ENCODE results near the gene MPHOSPH9.

MPHOSPH9 gene

GRCh38 chr12:123149501-123150274, 83.3 kb downstream of the MPHOSPH9 start:
- DNase-seq: peak; percentile 8

- DNase-seq: no peak
These were observed 83.9 kb downstream of the MPHOSPH9 start for GRCh38 chr12:123149088-123149487.

DNA sequence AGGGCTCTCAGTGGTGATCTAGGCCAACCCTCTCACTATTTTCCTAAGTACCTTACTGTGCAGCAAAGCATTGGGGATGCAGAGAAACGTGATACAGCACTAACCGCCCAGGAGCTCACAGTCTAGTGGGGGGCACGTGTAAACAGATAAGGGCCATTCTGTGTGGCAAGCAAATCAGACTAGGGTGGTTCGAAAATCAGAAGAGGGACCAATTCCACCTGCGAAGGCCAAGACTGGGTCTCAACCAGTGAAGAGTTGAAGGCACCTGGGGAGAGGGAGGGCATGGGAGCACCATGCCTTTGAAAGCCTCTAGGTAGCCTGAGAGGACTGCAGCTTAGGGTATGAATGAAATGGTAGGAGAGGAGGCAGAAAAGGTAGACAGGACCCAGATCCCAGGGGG, 84.3 kb downstream of the MPHOSPH9 start:
- DNase-seq: no peak

GRCh38 chr12:123148223-123148622, 84.7 kb downstream of the MPHOSPH9 start:
- DNase-seq: no peak

DNA sequence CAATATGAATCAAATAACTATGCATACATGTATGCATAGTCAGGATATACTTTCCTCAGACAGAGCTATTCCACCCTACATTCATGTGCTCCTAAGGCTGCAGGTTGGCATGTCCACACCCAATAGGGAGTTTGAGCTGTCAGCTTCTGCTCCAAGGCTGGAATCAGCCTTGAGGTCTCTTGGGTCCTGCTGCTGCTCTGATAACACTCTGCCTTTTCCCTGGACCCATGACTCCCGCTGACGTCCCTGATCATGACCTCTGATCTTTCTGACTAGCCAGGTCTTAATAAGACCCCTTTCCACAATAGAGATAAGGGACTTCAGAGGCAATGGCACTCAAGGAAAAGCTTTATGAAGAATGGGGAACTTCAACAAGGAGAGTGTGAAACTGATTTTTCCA, 87.7 kb downstream of the MPHOSPH9 start:
- DNase-seq: no peak

- no peak for DNase-seq
These were observed 89.0 kb downstream of the MPHOSPH9 start for GRCh38 chr12:123143736-123144461.

DNA sequence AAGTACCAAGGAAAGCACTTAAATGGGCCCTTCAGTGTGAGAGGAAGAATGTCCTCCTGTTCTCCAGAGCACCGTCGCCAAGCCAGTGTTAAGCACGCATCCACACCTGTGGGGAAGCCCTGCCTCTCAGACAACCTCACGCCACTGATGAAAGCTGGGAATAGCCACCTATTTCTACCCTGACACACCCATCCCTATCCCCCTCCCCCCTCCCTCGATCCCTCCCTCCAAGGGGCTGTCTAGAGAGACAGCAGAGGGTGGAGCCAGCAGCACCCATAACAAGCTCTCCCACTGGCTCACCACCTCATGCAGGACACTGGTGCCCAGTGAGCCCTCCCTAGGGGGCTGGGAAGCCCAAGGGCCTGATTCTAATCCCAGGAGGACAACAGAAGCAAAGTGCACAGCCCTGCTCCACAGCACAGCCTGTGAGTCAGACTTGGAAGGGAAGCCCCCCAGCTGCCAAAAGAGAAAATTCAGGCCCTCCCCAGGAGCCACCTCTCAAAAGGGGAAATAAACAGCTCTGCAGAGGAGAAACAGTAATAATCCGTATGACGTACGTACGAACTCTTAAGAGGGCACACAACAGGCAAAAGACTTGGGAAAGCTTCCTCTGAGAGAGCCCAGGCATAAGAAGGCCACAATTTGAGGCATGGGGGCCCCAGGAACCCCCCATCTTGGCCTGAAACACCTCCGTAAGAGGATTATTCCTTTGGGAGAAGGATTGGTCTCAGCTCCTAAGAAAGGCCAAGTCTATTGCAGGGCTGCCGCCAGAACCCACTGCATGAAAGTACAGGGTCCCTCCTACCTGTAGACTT, 89.8 kb downstream of the MPHOSPH9 start:
- DNase-seq: no peak

- DNase-seq: no peak
These were observed 90.5 kb downstream of the MPHOSPH9 start for GRCh38 chr12:123142518-123142840.

DNA sequence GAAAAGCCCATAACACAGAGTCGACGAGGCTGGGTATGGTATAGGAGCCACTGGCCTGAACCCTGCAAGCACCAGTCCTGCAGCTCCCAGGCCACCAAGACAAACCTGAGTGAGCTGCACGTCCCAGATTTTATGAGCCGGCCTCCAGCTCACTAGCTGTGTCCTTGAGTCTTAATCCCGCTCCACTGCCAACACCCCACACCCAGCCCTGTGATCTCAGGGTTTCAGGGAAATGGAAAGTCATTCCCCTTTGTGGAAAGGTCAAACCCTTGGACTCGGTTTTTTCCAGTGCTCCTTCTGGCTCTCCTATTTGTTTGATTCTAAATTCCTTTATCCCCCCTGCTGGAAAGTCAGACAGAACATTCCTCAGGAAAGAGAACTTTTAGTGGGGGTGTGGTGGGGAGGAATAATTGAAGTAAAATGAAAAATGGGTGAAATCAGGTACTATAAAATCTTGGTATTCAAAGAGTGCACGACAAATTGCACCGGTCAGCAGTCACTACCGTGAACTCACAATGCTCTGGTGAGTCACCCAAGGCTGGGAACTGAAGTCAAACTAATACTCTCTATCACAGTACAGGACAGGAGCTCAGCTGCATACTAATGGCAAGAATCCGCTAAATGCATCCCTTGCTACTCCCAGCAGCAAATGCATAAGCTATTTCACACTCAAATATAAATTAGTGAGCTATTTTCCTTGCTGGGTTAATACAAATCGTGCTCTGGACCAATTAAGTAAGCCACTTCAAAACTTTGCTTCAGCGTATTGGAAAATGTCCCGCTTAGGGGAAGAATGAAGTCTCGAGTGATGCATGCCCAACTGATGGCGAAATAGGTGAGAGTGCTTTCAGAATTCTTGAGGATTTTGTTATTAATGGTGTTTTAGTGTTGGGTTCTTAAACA, 91.1 kb downstream of the MPHOSPH9 start:
- DNase-seq: peak; percentile 44

DNA sequence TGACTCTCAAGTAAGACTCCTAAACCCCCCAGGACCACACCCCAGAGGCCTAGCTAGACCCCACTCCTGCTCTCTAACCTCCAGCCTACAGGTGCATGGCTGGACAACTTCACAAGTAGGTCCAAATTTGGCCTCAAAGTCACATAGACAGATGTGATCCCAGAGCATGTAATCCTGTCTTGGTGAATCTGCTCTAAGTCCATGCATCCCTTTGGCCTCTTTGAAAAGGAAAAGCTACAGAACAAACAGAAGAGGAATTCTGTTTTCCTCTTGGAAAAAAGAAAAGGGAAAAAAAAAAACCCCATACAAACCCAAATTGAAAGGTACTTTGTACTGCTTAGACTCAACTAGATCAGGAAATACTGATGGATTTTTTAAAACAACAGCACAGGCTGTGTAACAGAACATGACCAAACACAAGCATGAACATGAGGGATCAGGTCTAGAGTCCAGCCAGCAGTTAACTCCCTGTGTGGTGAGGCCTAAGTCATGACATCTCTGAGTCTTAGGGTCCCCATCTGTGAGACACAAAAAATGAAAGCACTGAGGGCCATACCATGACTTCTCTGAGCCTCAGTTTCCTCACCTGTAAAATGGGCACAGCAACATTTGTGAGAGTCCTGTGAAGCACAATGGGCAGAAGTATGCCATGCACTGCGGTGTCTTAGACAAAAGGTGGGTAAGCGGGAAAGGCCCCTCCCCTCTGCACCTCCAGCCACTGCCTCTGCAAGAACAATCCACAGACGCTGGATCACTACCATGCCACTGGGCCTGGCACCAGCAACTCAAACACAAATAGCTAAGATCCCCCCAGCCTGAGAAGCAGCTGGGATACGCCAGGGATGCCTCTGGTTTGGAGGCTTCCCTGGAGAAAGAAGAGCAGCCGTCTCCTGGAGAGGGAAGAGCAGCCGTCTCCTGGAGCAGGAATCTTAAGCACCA, 92.0 kb downstream of the MPHOSPH9 start:
- no peak for DNase-seq

DNA sequence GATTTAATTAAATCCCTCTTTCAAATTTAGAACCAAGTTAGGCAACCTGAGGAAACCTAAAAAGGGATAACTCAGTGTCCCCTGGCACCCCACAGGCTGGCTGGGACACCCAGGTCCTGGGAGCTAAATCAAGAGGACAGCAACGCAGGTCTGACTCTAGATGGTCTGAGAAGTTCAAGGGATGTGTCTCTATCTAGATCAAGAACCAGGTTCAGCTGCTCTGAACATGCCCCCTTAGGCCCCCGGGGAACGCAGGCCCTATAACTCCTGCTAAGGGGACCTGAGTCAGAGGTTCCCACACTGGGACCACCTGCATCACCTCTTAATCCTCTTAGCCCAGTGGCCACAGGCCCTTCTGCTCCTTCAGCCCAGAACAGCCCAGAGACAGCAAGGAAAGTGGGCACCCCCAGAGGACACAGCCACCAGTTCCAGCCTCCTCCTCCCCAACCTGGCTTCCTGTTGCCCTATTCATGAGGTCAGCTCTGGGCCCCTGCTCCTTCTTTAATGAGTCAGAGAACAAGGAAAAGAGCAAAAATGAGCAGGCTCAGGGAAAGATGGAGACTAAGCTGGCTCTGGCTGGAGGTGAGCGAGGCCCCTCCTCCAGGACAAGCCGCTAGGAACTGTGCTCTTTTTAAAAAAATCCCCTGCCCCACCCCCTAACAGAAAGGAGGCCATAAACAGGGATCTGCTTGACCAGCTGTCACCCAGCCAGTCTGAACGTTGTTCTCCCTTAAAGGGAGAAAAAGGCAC, 92.8 kb downstream of the MPHOSPH9 start:
- peak; percentile 18 for DNase-seq

DNA sequence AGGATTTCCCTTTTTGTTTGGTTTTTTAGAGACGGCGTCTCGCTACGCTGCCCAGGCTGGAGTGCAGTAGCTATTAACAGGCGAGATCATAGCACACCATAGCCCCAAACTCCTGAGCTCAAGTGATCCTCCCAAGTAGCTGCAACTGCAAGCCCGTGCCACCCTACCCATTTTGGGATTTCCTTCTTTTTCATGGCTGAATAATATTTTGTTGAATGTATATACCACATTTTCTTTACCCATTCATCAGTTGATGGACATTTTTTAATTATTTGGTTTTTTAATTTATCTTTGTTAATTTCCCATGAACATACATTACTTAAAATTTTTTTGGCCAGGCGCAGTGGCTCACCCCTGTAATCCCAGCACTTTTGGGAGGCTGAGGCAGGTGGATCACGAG, 97.3 kb downstream of the MPHOSPH9 start:
- DNase-seq: no peak

- DNase-seq: no peak
These were observed 98.1 kb downstream of the MPHOSPH9 start for GRCh38 chr12:123134826-123135225.

DNA sequence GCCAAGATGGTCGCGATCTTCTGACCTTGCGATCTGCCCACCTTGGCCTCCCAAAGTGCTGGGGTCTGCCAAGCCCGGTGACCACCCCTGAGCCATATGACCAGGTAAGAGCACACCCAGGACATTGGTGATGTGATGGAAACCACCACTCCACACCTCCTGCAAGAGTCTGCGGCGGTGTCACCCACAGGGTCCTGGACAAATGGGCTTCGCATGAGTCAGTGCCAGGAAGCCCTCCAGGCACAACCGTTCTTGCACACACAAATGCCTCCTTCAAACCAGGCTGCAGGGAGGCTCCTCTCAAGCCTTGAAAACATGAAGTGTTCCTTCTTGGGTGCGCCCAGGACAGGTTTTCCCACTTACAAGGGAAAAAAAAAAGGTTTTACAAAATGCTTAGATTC, 98.7 kb downstream of the MPHOSPH9 start:
- DNase-seq: no peak

GRCh38 chr12:123133701-123134100, 99.2 kb downstream of the MPHOSPH9 start:
- DNase-seq: no peak

GRCh38 chr12:123132951-123133619, 99.9 kb downstream of the MPHOSPH9 start:
- DNase-seq: no peak

GRCh38 chr12:123131879-123132402, 101.0 kb downstream of the MPHOSPH9 start:
- peak; percentile 92 for DNase-seq

GRCh38 chr12:123131291-123131832, 101.6 kb downstream of the MPHOSPH9 start:
- DNase-seq: peak; percentile 18

GRCh38 chr12:123129621-123130020, 103.3 kb downstream of the MPHOSPH9 start:
- no peak for DNase-seq

GRCh38 chr12:123127182-123127495, 105.8 kb downstream of the MPHOSPH9 start:
- DNase-seq: no peak
